GM23338 (cell line): ENCODE results near the gene PTH1R.

Experiments used
- CREB1 ChIP-seq: fragments of 250-450 bp; sonication (Bioruptor Pico); IDR thresholded peaks from 2 replicates; pipeline ENCODE4 v1.5.0; 2020; ENCODE audit warnings: low read depth, mild to moderate bottlenecking, moderate library complexity
- CTCF ChIP-seq, 2 experiments: fragments of 200-600 bp in 1 of 2; sonication (generic) in 1 of 2; conservative IDR thresholded peaks; 2 replicates each; pipeline versions ENCODE4 v1.5.1 to v1.6.1; 2016 to 2017; ENCODE audit warnings: antibody characterized with exemption in 2 of 2, low read depth in 2 of 2, mild to moderate bottlenecking in 2 of 2, moderate library complexity in 1 of 2
- ETS1 ChIP-seq: IDR thresholded peaks from 2 replicates; pipeline ENCODE4 v1.6.1; 2016; ENCODE audit warnings: antibody characterized with exemption
- EZH2 ChIP-seq: fragments of 200-600 bp; sonication (generic); IDR thresholded peaks from one replicate; pipeline ENCODE4 v1.8.0; 2017; ENCODE audit warnings: antibody characterized with exemption, mild to moderate bottlenecking, low read depth; ENCODE audit not compliant: unreplicated experiment
- EZH2phosphoT487 ChIP-seq: fragments of 200-600 bp; sonication (generic); IDR thresholded peaks from one replicate; pipeline ENCODE4 v1.8.1; 2018; ENCODE audit warnings: antibody characterized with exemption; ENCODE audit not compliant: unreplicated experiment
- JUNB ChIP-seq: IDR thresholded peaks from one replicate; pipeline ENCODE4 v1.6.1; 2016; ENCODE audit warnings: antibody characterized with exemption; ENCODE audit not compliant: unreplicated experiment
- NANOG ChIP-seq: IDR thresholded peaks from 2 replicates; pipeline ENCODE4 v1.6.1; 2016; ENCODE audit warnings: antibody characterized with exemption, borderline replicate concordance
- POLR2AphosphoS5 ChIP-seq: IDR thresholded peaks from 2 replicates; pipeline ENCODE4 v1.6.1; 2016; ENCODE audit warnings: antibody characterized with exemption, low read depth
- REST ChIP-seq: IDR thresholded peaks from one replicate; pipeline ENCODE4 v1.6.1; 2018; ENCODE audit warnings: antibody characterized with exemption; ENCODE audit not compliant: unreplicated experiment
- STAT1 ChIP-seq: IDR thresholded peaks from one replicate; pipeline ENCODE4 v1.6.1; 2016; ENCODE audit warnings: antibody characterized with exemption; ENCODE audit not compliant: unreplicated experiment
- ZNF114 ChIP-seq: fragments of 250-450 bp; sonication (Bioruptor Pico); IDR thresholded peaks from 2 replicates; pipeline ENCODE4 v1.5.0; 2020; ENCODE audit warnings: mild to moderate bottlenecking, moderate library complexity
- ZNF331 ChIP-seq: fragments of 250-450 bp; sonication (Bioruptor Pico); IDR thresholded peaks from 2 replicates; pipeline ENCODE4 v1.5.0; 2020; ENCODE audit warnings: low read depth, mild to moderate bottlenecking, moderate library complexity
- ZNF462 ChIP-seq: fragments of 250-450 bp; sonication (Bioruptor Pico); IDR thresholded peaks from 2 replicates; pipeline ENCODE4 v1.5.0; 2020; ENCODE audit warnings: mild to moderate bottlenecking, moderate library complexity

GRCh38 chr3:46915297-46915822, 37.8 kb downstream of the PTH1R start:
- TF ChIP-seq CTCF (conservative IDR thresholded peaks at IDR 0.05; ENCODE audit: low read depth in 2 of 2) (no peak), CREB1 (no peak), REST (no peak), ZNF114 (no peak), JUNB (no peak), POLR2AphosphoS5 (no peak), EZH2 (no peak), NANOG (no peak), STAT1 (no peak), EZH2phosphoT487 (no peak), ZNF462 (no peak), ETS1 (no peak), ZNF331 (CRISPR knock-in tag) (no peak)
